HepG2 (cell line): Measurements from ENCODE around the gene AMER2. TPM values are rescaled to one million over a fixed set of nuclear protein-coding genes. Genes with fewer than 3 reads are reported as not detected.

ENCODE experiments used
- ATAC-seq: fragments of 200-7000 bp; cut with Tn5 transposase; 3 replicates; pipeline ENCODE4 v1.9.1; 2020; ENCODE audit warnings: mild to moderate bottlenecking, moderate library complexity
- BruUV-seq: library from RNA; stranded (reverse); fragments of 400-500 nt; replicated peaks from 2 replicates; lab custom pipeline; 2021; lab: Mats Ljungman, UMichigan
- CTCF ChIA-PET: fragments of 300-600 bp; formaldehyde crosslinking; extraction: SDS; loops from one replicate; lab custom pipeline; 2021; ENCODE audit warnings: low total read pairs, inconsistent platforms, low intra/inter-chr PET ratio; lab: Yijun Ruan, JAX
- POLR2A ChIA-PET: fragments of 350-600 bp; sonication (Branson Sonifier 250); formaldehyde crosslinking; loops from one replicate; lab custom pipeline; 2020; ENCODE audit warnings: antibody characterized with exemption, inconsistent platforms; lab: Yijun Ruan, JAX
- DNase-seq: peaks from one replicate; pipeline ENCODE4 v3.0.0-alpha.2; 2015; ENCODE audit warnings: low spot score
- FAIRE-seq: peaks from 3 replicates; lab custom pipeline; 2011; peaks lifted over from hg19 to GRCh38; lab: Jason Lieb, UNC
- H2AFZ ChIP-seq: one replicate; pipeline ENCODE4 v1.6.1; 2011; ENCODE audit warnings: low read length, inconsistent platforms
- H3K27ac ChIP-seq: fragments of 300-600 bp; 3 replicates; pipeline ENCODE4 v1.8.0; 2011; ENCODE audit warnings: mixed run types, mild to moderate bottlenecking, mixed read lengths, low read length, inconsistent platforms; ENCODE audit not compliant: insufficient read depth; ENCODE audit errors: extremely low read length
- H3K27me3 ChIP-seq, 2 experiments: fragments of 200-600 bp in 1 of 2; 2 replicates in 1 of 2; 3 replicates in 1 of 2; pipeline versions ENCODE4 v1.6.0 to v1.8.0; 2011; ENCODE audit warnings: low read length in 2 of 2, mild to moderate bottlenecking in 2 of 2, moderate library complexity in 2 of 2, inconsistent platforms in 1 of 2; ENCODE audit not compliant: insufficient read depth in 2 of 2, control insufficient read depth in 1 of 2
- H3K36me3 ChIP-seq, 2 experiments: fragments of 200-600 bp in 1 of 2; replicated peaks in 1 of 2; 2 replicates in 1 of 2; 3 replicates in 1 of 2; pipeline versions ENCODE4 v1.5.1 to v1.8.0; 2011; ENCODE audit warnings: low read length in 2 of 2, inconsistent platforms in 1 of 2; ENCODE audit not compliant: insufficient read depth in 2 of 2, control insufficient read depth in 1 of 2
- H3K4me1 ChIP-seq: 2 replicates; pipeline ENCODE4 v1.5.1; 2012; ENCODE audit warnings: low read length, inconsistent platforms; ENCODE audit not compliant: insufficient read depth
- H3K4me2 ChIP-seq: 2 replicates; pipeline ENCODE4 v1.6.0; 2011; ENCODE audit warnings: low read depth, low read length, inconsistent platforms
- H3K4me3 ChIP-seq, 3 experiments: fragments of 200-600 bp in 1 of 3; sonication (generic), shearing (Covaris generic) in 1 of 3; replicated peaks in 1 of 3; 2 replicates each; pipeline ENCODE4 v1.5.1; 2011 to 2016; ENCODE audit warnings: low read length in 3 of 3, inconsistent platforms in 2 of 3, low read depth in 2 of 3, mild to moderate bottlenecking in 2 of 3, control low read depth in 1 of 3, mixed read lengths in 1 of 3; ENCODE audit not compliant: insufficient read depth in 1 of 3
- H3K79me2 ChIP-seq: one replicate; pipeline ENCODE4 v1.6.1; 2011; ENCODE audit warnings: low read length, inconsistent platforms; ENCODE audit not compliant: insufficient read depth
- H3K9ac ChIP-seq: 2 replicates; pipeline ENCODE4 v1.6.0; 2011; ENCODE audit warnings: mild to moderate bottlenecking, low read depth, low read length, inconsistent platforms; ENCODE audit not compliant: insufficient read depth
- H3K9me3 ChIP-seq: 2 replicates; pipeline ENCODE4 v1.5.1; 2012; ENCODE audit warnings: mild to moderate bottlenecking, low read length
- H4K20me1 ChIP-seq: 2 replicates; pipeline ENCODE4 v1.6.0; 2011; ENCODE audit warnings: inconsistent platforms, mild to moderate bottlenecking, low read length, moderate library complexity; ENCODE audit not compliant: insufficient read depth
- CHD4 ChIP-seq: fragments of 200-600 bp; sonication (generic); IDR thresholded peaks from 2 replicates; pipeline ENCODE4 v1.7.0; 2017; ENCODE audit warnings: mild to moderate bottlenecking, low read length, borderline replicate concordance
- GPN1 ChIP-seq: sonication (generic); formaldehyde crosslinking; IDR thresholded peaks from 2 replicates; pipeline ENCODE4 v1.5.1; 2020; ENCODE audit warnings: missing genetic modification reagents, borderline replicate concordance
- KLF6 ChIP-seq: IDR thresholded peaks from 2 replicates; pipeline ENCODE4 v1.8.0; 2016; ENCODE audit warnings: missing biosample characterization, missing genetic modification reagents
- MIXL1 ChIP-seq: IDR thresholded peaks from 2 replicates; pipeline ENCODE4 v1.6.1; 2016
- ONECUT2 ChIP-seq: sonication (generic); formaldehyde crosslinking; IDR thresholded peaks from 2 replicates; pipeline ENCODE4 v1.4.0; 2020; ENCODE audit warnings: missing genetic modification reagents
- RFX5 ChIP-seq: IDR thresholded peaks from 2 replicates; pipeline ENCODE4 v1.6.1; 2011; ENCODE audit warnings: low read depth, low read length, improper control_type of control experiment
- ZBTB8A ChIP-seq: sonication (generic); formaldehyde crosslinking; IDR thresholded peaks from 2 replicates; pipeline ENCODE4 v1.4.0; 2020; ENCODE audit warnings: mild to moderate bottlenecking, low read depth, missing genetic modification reagents, borderline replicate concordance
- ZKSCAN5 ChIP-seq: sonication (generic); formaldehyde crosslinking; IDR thresholded peaks from 2 replicates; pipeline ENCODE4 v1.5.1; 2020; ENCODE audit warnings: mild to moderate bottlenecking, missing genetic modification reagents
- ZNF503 ChIP-seq: sonication (generic); formaldehyde crosslinking; IDR thresholded peaks from 2 replicates; pipeline ENCODE4 v1.4.0; 2020; ENCODE audit warnings: missing genetic modification reagents
- ZNF547 ChIP-seq: sonication (generic); formaldehyde crosslinking; IDR thresholded peaks from 2 replicates; pipeline ENCODE4 v1.5.1; 2020; ENCODE audit warnings: mild to moderate bottlenecking, missing genetic modification reagents
- ZNF841 ChIP-seq: sonication (generic); formaldehyde crosslinking; IDR thresholded peaks from 2 replicates; pipeline ENCODE4 v1.8.1; 2023; ENCODE audit warnings: missing genetic modification reagents, borderline replicate concordance
- WGBS: methylation state at CpG from one replicate; pipeline ENCODE4 v1.1.6; 2017; ENCODE audit warnings: low lambda C conversion rate; 5-methylcytosine and 5-hydroxymethylcytosine counted together
- in situ Hi-C: cut with HindIII; loops from 2 replicates; pipeline ENCODE4 v1.10.0; 2017; ENCODE audit warnings: low pct_unique_long_range_greater_than_20kb; ENCODE audit not compliant: extremely low pct_ligation_motif_present
- intact Hi-C: fragments of 100-400 bp; cut with micrococcal nuclease; formaldehyde crosslinking; loops from one replicate; pipeline ENCODE4 v1.10.0; 2022; ENCODE audit not compliant: unreplicated experiment
- polyA plus RNA-seq, 8 experiments: library from polyadenylated mRNA; depleted of rRNA in 3 of 8; stranded (reverse) in 7 of 8; unstranded in 1 of 8; fragments of >200 nt; fragmentation: Illumina TruSeq in 4 of 8; extraction: Trizol in 4 of 8; gene quantifications; 2 replicates each; pipeline versions ENCODE4 v1.2.1 to v1.2.3, GENCODE V29; 2011 to 2016; ENCODE audit warnings: low read depth in 4 of 8, missing spikeins in 1 of 8, mixed read lengths in 1 of 8; ENCODE audit not compliant: insufficient read depth in 1 of 8
- total RNA-seq, 5 experiments: library from RNA; depleted of rRNA; stranded (reverse); fragments of >200 nt; fragmentation: Illumina TruSeq; extraction: Trizol; gene quantifications; 2 replicates each; pipeline ENCODE4 v1.2.3, GENCODE V29; 2016; ENCODE audit warnings: low read depth in 1 of 5
- TF ChIP-seq, protein P1 (sequence below): sonication (generic); formaldehyde crosslinking; IDR thresholded peaks from 2 replicates; pipeline ENCODE4 v1.5.0; 2020; ENCODE audit warnings: mild to moderate bottlenecking, low read depth, missing genetic modification reagents, borderline replicate concordance
- TF ChIP-seq, protein P2 (sequence below): sonication (generic); formaldehyde crosslinking; IDR thresholded peaks from 2 replicates; pipeline ENCODE4 v1.5.1; 2020; ENCODE audit warnings: mild to moderate bottlenecking, missing genetic modification reagents, moderate library complexity

The AMER2 gene
- total and polyA plus RNA-seq, 2 of the 13 experiments (the other 11 are each of a cell fraction or from before 2014, with no cell fraction given), result not detected

- Histone ChIP-seq H3K4me3 (no peak overlapping the region), H3K4me2 (no peak overlapping the region), H3K9ac (no peak overlapping the region), H4K20me1 (no peaks in the 10 kb centered on the region), H3K27ac (no peak overlapping the region), H3K9me3 (no peaks in the 10 kb centered on the region; the same call in 1 of the 2 replicates), H3K27me3 (peaks cover 0 to 4% of the 10 kb centered on the region in 2 experiments; a peak in 1 of 5 replicates), H2AFZ (no peak overlapping the region), H3K36me3 (no peaks in the 10 kb centered on the region), H3K79me2 (no peaks in the 10 kb centered on the region), H3K4me1 (no peaks in the 10 kb centered on the region)
- FAIRE-seq, result no peak
- ChIA-PET POLR2A (no interaction called here), CTCF (no interaction called here)
- TF ChIP-seq ONECUT2 (CRISPR knock-in tag) (no peak), ZNF841 (CRISPR knock-in tag) (no peak)
- WGBS, result 15% methylated on average over 3 of the region's 3 CpGs
- DNase-seq, result no peak
- in situ Hi-C loops (no loop called here), intact Hi-C loops (no loop called here)
- no peak for ATAC-seq
- no TSS peak for BruUV-seq
Observed at GRCh38 chr13:25130944-25131343, 41.1 kb downstream of the AMER2 start.

DNA sequence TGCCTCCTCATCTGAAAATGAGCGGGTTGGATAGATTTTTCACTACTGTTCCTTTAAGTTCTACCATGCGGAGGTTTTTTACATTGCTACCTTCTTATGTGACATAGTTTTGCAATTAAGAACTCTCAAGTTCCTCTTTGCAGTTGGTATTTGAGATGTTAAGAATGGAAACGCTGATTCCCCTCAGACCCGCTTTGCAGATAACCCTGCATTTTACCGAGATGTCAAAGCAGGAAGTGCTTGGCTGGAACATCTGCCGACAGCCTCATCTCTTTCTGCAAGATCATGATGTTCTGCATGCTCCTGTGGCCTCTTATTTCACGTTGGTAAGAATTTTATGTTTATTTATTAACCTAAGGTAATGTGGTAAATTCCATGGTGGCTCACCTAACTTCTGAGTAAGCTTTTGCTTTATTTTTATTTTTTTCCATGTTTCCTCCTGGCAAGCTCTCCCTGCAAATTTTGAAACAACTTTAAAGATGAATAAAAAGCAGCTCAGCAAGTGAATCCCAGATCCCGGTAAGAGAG lies 53.6 kb downstream of the AMER2 start:
- in situ Hi-C loops (no loop called here), intact Hi-C loops (no loop called here)
- Histone ChIP-seq H3K4me3 (no peak overlapping the region), H3K4me2 (no peak overlapping the region), H4K20me1 (no peaks in the 10 kb centered on the region), H3K27me3 (peaks cover 0 to 12% of the 10 kb centered on the region in 2 experiments; a peak in 2 of 5 replicates), H3K4me1 (no peaks in the 10 kb centered on the region), H3K36me3 (no peaks in the 10 kb centered on the region), H2AFZ (no peak overlapping the region), H3K9ac (no peak overlapping the region), H3K79me2 (no peaks in the 10 kb centered on the region), H3K9me3 (no peaks in the 10 kb centered on the region), H3K27ac (no peak overlapping the region)
- ChIA-PET POLR2A (no interaction called here), CTCF (no interaction called here)
- 10% methylated on average over 8 of the region's 8 CpGs for WGBS
- no peak for FAIRE-seq
- no peak for ATAC-seq
- BruUV-seq, result no TSS peak
- no peak for DNase-seq
- TF ChIP-seq MIXL1 (CRISPR knock-in tag) (no peak), ZNF503 (CRISPR knock-in tag) (no peak), ZNF547 (CRISPR knock-in tag) (no peak), RFX5 (no peak), CHD4 (no peak), GPN1 (CRISPR knock-in tag) (no peak), KLF6 (CRISPR knock-in tag) (no peak), ZKSCAN5 (CRISPR knock-in tag) (no peak), ZBTB8A (CRISPR knock-in tag) (no peak)
- TF ChIP-seq, protein P1, sequence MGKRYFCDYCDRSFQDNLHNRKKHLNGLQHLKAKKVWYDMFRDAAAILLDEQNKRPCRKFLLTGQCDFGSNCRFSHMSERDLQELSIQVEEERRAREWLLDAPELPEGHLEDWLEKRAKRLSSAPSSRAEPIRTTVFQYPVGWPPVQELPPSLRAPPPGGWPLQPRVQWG (CRISPR knock-in tag), result no peak
- TF ChIP-seq, protein P2, sequence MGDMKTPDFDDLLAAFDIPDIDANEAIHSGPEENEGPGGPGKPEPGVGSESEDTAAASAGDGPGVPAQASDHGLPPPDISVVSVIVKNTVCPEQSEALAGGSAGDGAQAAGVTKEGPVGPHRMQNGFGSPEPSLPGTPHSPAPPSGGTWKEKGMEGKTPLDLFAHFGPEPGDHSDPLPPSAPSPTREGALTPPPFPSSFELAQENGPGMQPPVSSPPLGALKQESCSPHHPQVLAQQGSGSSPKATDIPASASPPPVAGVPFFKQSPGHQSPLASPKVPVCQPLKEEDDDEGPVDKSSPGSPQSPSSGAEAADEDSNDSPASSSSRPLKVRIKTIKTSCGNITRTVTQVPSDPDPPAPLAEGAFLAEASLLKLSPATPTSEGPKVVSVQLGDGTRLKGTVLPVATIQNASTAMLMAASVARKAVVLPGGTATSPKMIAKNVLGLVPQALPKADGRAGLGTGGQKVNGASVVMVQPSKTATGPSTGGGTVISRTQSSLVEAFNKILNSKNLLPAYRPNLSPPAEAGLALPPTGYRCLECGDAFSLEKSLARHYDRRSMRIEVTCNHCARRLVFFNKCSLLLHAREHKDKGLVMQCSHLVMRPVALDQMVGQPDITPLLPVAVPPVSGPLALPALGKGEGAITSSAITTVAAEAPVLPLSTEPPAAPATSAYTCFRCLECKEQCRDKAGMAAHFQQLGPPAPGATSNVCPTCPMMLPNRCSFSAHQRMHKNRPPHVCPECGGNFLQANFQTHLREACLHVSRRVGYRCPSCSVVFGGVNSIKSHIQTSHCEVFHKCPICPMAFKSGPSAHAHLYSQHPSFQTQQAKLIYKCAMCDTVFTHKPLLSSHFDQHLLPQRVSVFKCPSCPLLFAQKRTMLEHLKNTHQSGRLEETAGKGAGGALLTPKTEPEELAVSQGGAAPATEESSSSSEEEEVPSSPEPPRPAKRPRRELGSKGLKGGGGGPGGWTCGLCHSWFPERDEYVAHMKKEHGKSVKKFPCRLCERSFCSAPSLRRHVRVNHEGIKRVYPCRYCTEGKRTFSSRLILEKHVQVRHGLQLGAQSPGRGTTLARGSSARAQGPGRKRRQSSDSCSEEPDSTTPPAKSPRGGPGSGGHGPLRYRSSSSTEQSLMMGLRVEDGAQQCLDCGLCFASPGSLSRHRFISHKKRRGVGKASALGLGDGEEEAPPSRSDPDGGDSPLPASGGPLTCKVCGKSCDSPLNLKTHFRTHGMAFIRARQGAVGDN (CRISPR knock-in tag), result no peak
